WTC11 (cell line): ENCODE measurements around the gene CD300A. TPM values are rescaled to one million over a fixed set of nuclear protein-coding genes. Genes with fewer than 3 reads are reported as not detected.

Experiments used
- ATAC-seq: fragments of 200-7000 bp; cut with Tn5 transposase; 2 replicates; pipeline ENCODE4 v1.10.0; 2021; ENCODE audit warnings: mild to moderate bottlenecking, moderate library complexity
- CTCF ChIA-PET: fragments of 300-600 bp; sonication (Branson Sonifier 250); formaldehyde crosslinking; loops from one replicate; lab custom pipeline; 2021; ENCODE audit warnings: antibody characterized with exemption; lab: Charles Lee
- POLR2A ChIA-PET: fragments of 350-600 bp; sonication (Branson Sonifier 250); formaldehyde crosslinking; loops from one replicate; lab custom pipeline; 2021; ENCODE audit warnings: antibody characterized with exemption; lab: Charles Lee
- DNase-seq: peaks from one replicate; pipeline ENCODE4 v3.0.0; 2021; ENCODE audit warnings: low spot score
- H3K27ac Mint-ChIP-seq: 2 replicates; pipeline ENCODE4 v1.8.0; 2021; ENCODE audit warnings: mixed read lengths
- H3K27me3 Mint-ChIP-seq: 2 replicates; pipeline ENCODE4 v1.8.0; 2021; ENCODE audit warnings: low read depth, mild to moderate bottlenecking, moderate library complexity, mixed read lengths
- H3K36me3 Mint-ChIP-seq: 2 replicates; pipeline ENCODE4 v1.8.0; 2021; ENCODE audit warnings: mixed read lengths
- H3K4me1 Mint-ChIP-seq: 2 replicates; pipeline ENCODE4 v1.8.0; 2022; ENCODE audit warnings: mixed read lengths
- H3K4me3 Mint-ChIP-seq: 2 replicates; pipeline ENCODE4 v1.8.0; 2021; ENCODE audit warnings: mild to moderate bottlenecking, moderate library complexity, mixed read lengths
- H3K9me3 Mint-ChIP-seq: 2 replicates; pipeline ENCODE4 v1.8.0; 2021; ENCODE audit warnings: mixed read lengths
- AFF4 ChIP-seq: sonication (generic); formaldehyde crosslinking; IDR thresholded peaks from 2 replicates; pipeline ENCODE4 v1.8.1; 2023; ENCODE audit warnings: mild to moderate bottlenecking, missing genetic modification reagents, borderline replicate concordance
- ATF1 ChIP-seq: sonication (generic); formaldehyde crosslinking; IDR thresholded peaks from 2 replicates; pipeline ENCODE4 v1.8.1; 2023; ENCODE audit warnings: mild to moderate bottlenecking, moderate library complexity, missing genetic modification reagents
- ELF4 ChIP-seq: sonication (generic); formaldehyde crosslinking; IDR thresholded peaks from 2 replicates; pipeline ENCODE4 v1.8.1; 2022; ENCODE audit warnings: low read depth, mild to moderate bottlenecking, moderate library complexity, missing genetic modification reagents
- ESRRA ChIP-seq: sonication (generic); formaldehyde crosslinking; IDR thresholded peaks from 2 replicates; pipeline ENCODE4 v1.8.1; 2022; ENCODE audit warnings: mild to moderate bottlenecking, missing genetic modification reagents, borderline replicate concordance
- FOXP4 ChIP-seq: sonication (generic); formaldehyde crosslinking; IDR thresholded peaks from 2 replicates; pipeline ENCODE4 v1.8.0; 2022; ENCODE audit warnings: mild to moderate bottlenecking, missing genetic modification reagents
- HMGXB4 ChIP-seq: sonication (generic); formaldehyde crosslinking; IDR thresholded peaks from 2 replicates; pipeline ENCODE4 v1.8.1; 2023; ENCODE audit warnings: mild to moderate bottlenecking, moderate library complexity, missing genetic modification reagents
- JUN ChIP-seq: sonication (generic); formaldehyde crosslinking; IDR thresholded peaks from 2 replicates; pipeline ENCODE4 v1.8.0; 2023; ENCODE audit warnings: mild to moderate bottlenecking, missing genetic modification reagents
- SMAD3 ChIP-seq: sonication (generic); formaldehyde crosslinking; IDR thresholded peaks from 2 replicates; pipeline ENCODE4 v1.8.0; 2022; ENCODE audit warnings: missing genetic modification reagents, mild to moderate bottlenecking, borderline replicate concordance
- STAT6 ChIP-seq: sonication (generic); formaldehyde crosslinking; conservative IDR thresholded peaks from 2 replicates; pipeline ENCODE4 v1.8.1; 2023; ENCODE audit warnings: mild to moderate bottlenecking, low read depth, missing genetic modification reagents, moderate library complexity
- ZMAT4 ChIP-seq: fragments of 250-450 bp; sonication (Bioruptor Pico); IDR thresholded peaks from 2 replicates; pipeline ENCODE4 v1.9.0; 2021; ENCODE audit warnings: mild to moderate bottlenecking
- ZNF219 ChIP-seq: sonication (generic); formaldehyde crosslinking; IDR thresholded peaks from 2 replicates; pipeline ENCODE4 v1.8.0; 2023; ENCODE audit warnings: missing genetic modification reagents, mild to moderate bottlenecking, borderline replicate concordance
- ZNF317 ChIP-seq: sonication (generic); formaldehyde crosslinking; IDR thresholded peaks from 2 replicates; pipeline ENCODE4 v1.8.1; 2023; ENCODE audit warnings: low read depth, mild to moderate bottlenecking, moderate library complexity, missing genetic modification reagents, borderline replicate concordance
- ZNF423 ChIP-seq: fragments of 250-450 bp; sonication (Bioruptor Pico); IDR thresholded peaks from 2 replicates; pipeline ENCODE4 v2.1.2; 2022; ENCODE audit warnings: mild to moderate bottlenecking, moderate library complexity
- ZNF512 ChIP-seq: sonication (generic); formaldehyde crosslinking; IDR thresholded peaks from 2 replicates; pipeline ENCODE4 v1.8.1; 2022; ENCODE audit warnings: missing genetic modification reagents, borderline replicate concordance
- total RNA-seq: library from RNA; stranded (reverse); gene quantifications from 3 replicates; pipeline ENCODE4 v1.2.3, GENCODE V29; 2021

CD300A gene
- total RNA-seq, 1 experiment from 2014 or later, result 1.1 TPM

- ChIA-PET POLR2A (no interaction called here), CTCF (interaction anchor here (1.0 to 1.1 kb wide), 2 partner anchors 103 to 180 kb away, joined by 3 to 6 read pairs; no protein-coding TSS in a partner anchor)
- Mint-ChIP-seq H3K27ac (no peak overlapping the region), H3K27me3 (peaks cover 14% of the 10 kb centered on the region; the same call in 1 of the 2 replicates), H3K36me3 (peaks cover under 1% of the 10 kb centered on the region; the same call in 1 of the 2 replicates), H3K4me3 (no peak overlapping the region), H3K9me3 (peaks cover 6% of the 10 kb centered on the region; the same call in 1 of the 2 replicates), H3K4me1 (no peaks in the 10 kb centered on the region)
- ATAC-seq (no peak), DNase-seq (no peak)
- no peak for TF ChIP-seq AFF4 (CRISPR knock-in tag)
- TF ChIP-seq ESRRA (CRISPR knock-in tag), result no peak
- no peak for TF ChIP-seq FOXP4 (CRISPR knock-in tag)
- no peak for TF ChIP-seq STAT6 (CRISPR knock-in tag)
- no peak for TF ChIP-seq HMGXB4 (CRISPR knock-in tag)
- no peak for TF ChIP-seq JUN (CRISPR knock-in tag)
- no peak for TF ChIP-seq ZNF219
- TF ChIP-seq ZNF512, result no peak
- no peak for TF ChIP-seq ATF1 (CRISPR knock-in tag)
- no peak for TF ChIP-seq ELF4 (CRISPR knock-in tag)
- no peak for TF ChIP-seq ZNF317 (CRISPR knock-in tag)
- no peak for TF ChIP-seq SMAD3 (CRISPR knock-in tag)
- no peak for TF ChIP-seq ZMAT4 (CRISPR knock-in tag)
- no peak for TF ChIP-seq ZNF423 (CRISPR knock-in tag)
Measured at GRCh38 chr17:74481621-74482020, 15.2 kb downstream of the CD300A start.
